Astrocyte (in vitro differentiated cells and primary cell): ENCODE data around the gene SLC35F4. TPM values are rescaled to one million over a fixed set of nuclear protein-coding genes. Genes with fewer than 3 reads are reported as not detected.
A peak's percentile ranks its signal among the peaks of the same experiment; 100 is the strongest.
"Not testable (repeated sequence)": the region's sequence is repeated elsewhere in the genome, so short reads cannot be mapped to it uniquely, and the experiment has no call there.

ENCODE experiments used
- DNase-seq: peaks from one replicate; pipeline ENCODE4 v3.0.0-alpha.2; 2010; ENCODE audit warnings: low read depth
- FAIRE-seq: peaks from 2 replicates; lab custom pipeline; 2011; peaks lifted over from hg19 to GRCh38; lab: Jason Lieb, UNC
- H2AFZ ChIP-seq: 2 replicates; pipeline ENCODE4 v1.6.0; 2012; ENCODE audit warnings: low read depth, low read length, inconsistent platforms
- H3K27ac ChIP-seq: 2 replicates; pipeline ENCODE4 v1.5.1; 2011; ENCODE audit warnings: low read depth, low read length, inconsistent platforms
- H3K27me3 ChIP-seq: 2 replicates; pipeline ENCODE4 v1.6.0; 2011; ENCODE audit warnings: low read length, inconsistent platforms; ENCODE audit not compliant: insufficient read depth
- H3K36me3 ChIP-seq: 2 replicates; pipeline ENCODE4 v1.5.1; 2011; ENCODE audit warnings: low read length, inconsistent platforms; ENCODE audit not compliant: insufficient read depth
- H3K4me1 ChIP-seq: 2 replicates; pipeline ENCODE4 v1.5.1; 2011; ENCODE audit warnings: low read length, inconsistent platforms; ENCODE audit not compliant: insufficient read depth
- H3K4me2 ChIP-seq: 2 replicates; pipeline ENCODE4 v1.6.0; 2012; ENCODE audit warnings: low read length, inconsistent platforms
- H3K4me3 ChIP-seq: 2 replicates; pipeline ENCODE4 v1.5.1; 2011; ENCODE audit warnings: low read depth, mild to moderate bottlenecking, low read length, inconsistent platforms; ENCODE audit not compliant: insufficient read depth
- H3K79me2 ChIP-seq: 2 replicates; pipeline ENCODE4 v1.6.0; 2012; ENCODE audit warnings: mild to moderate bottlenecking, low read length, inconsistent platforms; ENCODE audit not compliant: insufficient read depth
- H3K9ac ChIP-seq: 2 replicates; pipeline ENCODE4 v1.6.0; 2012; ENCODE audit warnings: mild to moderate bottlenecking, low read length, inconsistent platforms
- H3K9me3 ChIP-seq: 2 replicates; pipeline ENCODE4 v1.5.1; 2012; ENCODE audit warnings: low read depth, mild to moderate bottlenecking, low read length, inconsistent platforms; ENCODE audit not compliant: insufficient read depth
- H4K20me1 ChIP-seq: 2 replicates; pipeline ENCODE4 v1.6.0; 2012; ENCODE audit warnings: low read length, inconsistent platforms; ENCODE audit not compliant: insufficient read depth
- H3K27ac Mint-ChIP-seq: one replicate; pipeline ENCODE4 v1.8.0; 2021; ENCODE audit warnings: mild to moderate bottlenecking, mixed read lengths; ENCODE audit not compliant: unreplicated experiment
- H3K27me3 Mint-ChIP-seq: one replicate; pipeline ENCODE4 v1.8.0; 2021; ENCODE audit warnings: low read depth, mixed read lengths; ENCODE audit not compliant: unreplicated experiment
- H3K36me3 Mint-ChIP-seq: one replicate; pipeline ENCODE4 v1.8.0; 2021; ENCODE audit warnings: low read depth, mixed read lengths; ENCODE audit not compliant: unreplicated experiment
- H3K4me1 Mint-ChIP-seq: one replicate; pipeline ENCODE4 v1.8.0; 2021; ENCODE audit warnings: low read depth, mixed read lengths; ENCODE audit not compliant: unreplicated experiment
- H3K4me3 Mint-ChIP-seq: one replicate; pipeline ENCODE4 v1.8.0; 2021; ENCODE audit warnings: mild to moderate bottlenecking, moderate library complexity, mixed read lengths; ENCODE audit not compliant: unreplicated experiment
- H3K9me3 Mint-ChIP-seq: one replicate; pipeline ENCODE4 v1.8.0; 2021; ENCODE audit warnings: mild to moderate bottlenecking, mixed read lengths; ENCODE audit not compliant: unreplicated experiment
- EZH2 ChIP-seq: IDR thresholded peaks from 2 replicates; pipeline ENCODE4 v1.6.1; 2012; ENCODE audit warnings: mild to moderate bottlenecking, low read length, inconsistent platforms; ENCODE audit not compliant: insufficient read depth
- total RNA-seq: library from RNA; stranded (reverse); gene quantifications from 2 replicates; pipeline ENCODE4 v1.2.1, GENCODE V29; 2021
- TF ChIP-seq, protein P1 (sequence below): IDR thresholded peaks from 2 replicates; pipeline ENCODE4 v1.5.1; 2011; ENCODE audit warnings: low read depth, mild to moderate bottlenecking, inconsistent platforms, low read length, moderate library complexity; ENCODE audit not compliant: insufficient read depth

Gene SLC35F4
- total RNA-seq, 1 donor from 2014 or later = not detected

DNA sequence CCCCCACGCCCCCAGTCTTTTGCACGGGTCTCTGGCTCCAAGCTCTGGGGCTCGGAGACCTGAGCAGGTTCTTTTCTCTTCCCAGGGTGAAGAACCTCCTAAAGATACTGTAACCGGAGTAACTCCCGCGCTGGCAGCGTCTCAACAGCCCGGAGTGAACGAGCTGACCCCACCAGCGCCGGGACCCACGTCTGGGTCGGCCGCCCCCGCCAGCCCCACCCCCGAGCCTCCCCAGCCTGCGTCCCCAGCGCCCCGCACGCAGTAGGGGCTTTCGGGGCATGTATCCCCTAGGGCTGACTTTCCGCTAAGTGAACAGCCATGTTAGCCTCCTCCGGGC is 858 bp downstream of the SLC35F4 start:
- Histone ChIP-seq H3K79me2 (no peaks in the 10 kb centered on the region), H2AFZ (no peak overlapping the region), H3K9me3 (no peaks in the 10 kb centered on the region), H3K4me1 (no peaks in the 10 kb centered on the region), H3K27ac (no peak overlapping the region), H3K4me2 (peak overlapping the region; percentile 82), H4K20me1 (no peaks in the 10 kb centered on the region), H3K36me3 (no peaks in the 10 kb centered on the region), H3K27me3 (peaks cover 36% of the 10 kb centered on the region), H3K9ac (no peak overlapping the region), H3K4me3 (peak overlapping the region; percentile 28)
- FAIRE-seq = no peak
- Mint-ChIP-seq H3K36me3 (no peaks in the 10 kb centered on the region), H3K27ac (no peak overlapping the region), H3K4me3 (no peak overlapping the region), H3K9me3 (no peaks in the 10 kb centered on the region), H3K4me1 (no peaks in the 10 kb centered on the region), H3K27me3 (peaks cover 30% of the 10 kb centered on the region)
- TF ChIP-seq, protein P1, sequence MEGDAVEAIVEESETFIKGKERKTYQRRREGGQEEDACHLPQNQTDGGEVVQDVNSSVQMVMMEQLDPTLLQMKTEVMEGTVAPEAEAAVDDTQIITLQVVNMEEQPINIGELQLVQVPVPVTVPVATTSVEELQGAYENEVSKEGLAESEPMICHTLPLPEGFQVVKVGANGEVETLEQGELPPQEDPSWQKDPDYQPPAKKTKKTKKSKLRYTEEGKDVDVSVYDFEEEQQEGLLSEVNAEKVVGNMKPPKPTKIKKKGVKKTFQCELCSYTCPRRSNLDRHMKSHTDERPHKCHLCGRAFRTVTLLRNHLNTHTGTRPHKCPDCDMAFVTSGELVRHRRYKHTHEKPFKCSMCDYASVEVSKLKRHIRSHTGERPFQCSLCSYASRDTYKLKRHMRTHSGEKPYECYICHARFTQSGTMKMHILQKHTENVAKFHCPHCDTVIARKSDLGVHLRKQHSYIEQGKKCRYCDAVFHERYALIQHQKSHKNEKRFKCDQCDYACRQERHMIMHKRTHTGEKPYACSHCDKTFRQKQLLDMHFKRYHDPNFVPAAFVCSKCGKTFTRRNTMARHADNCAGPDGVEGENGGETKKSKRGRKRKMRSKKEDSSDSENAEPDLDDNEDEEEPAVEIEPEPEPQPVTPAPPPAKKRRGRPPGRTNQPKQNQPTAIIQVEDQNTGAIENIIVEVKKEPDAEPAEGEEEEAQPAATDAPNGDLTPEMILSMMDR = no peak
- TF ChIP-seq EZH2 = no peak
- no peak for DNase-seq

DNA sequence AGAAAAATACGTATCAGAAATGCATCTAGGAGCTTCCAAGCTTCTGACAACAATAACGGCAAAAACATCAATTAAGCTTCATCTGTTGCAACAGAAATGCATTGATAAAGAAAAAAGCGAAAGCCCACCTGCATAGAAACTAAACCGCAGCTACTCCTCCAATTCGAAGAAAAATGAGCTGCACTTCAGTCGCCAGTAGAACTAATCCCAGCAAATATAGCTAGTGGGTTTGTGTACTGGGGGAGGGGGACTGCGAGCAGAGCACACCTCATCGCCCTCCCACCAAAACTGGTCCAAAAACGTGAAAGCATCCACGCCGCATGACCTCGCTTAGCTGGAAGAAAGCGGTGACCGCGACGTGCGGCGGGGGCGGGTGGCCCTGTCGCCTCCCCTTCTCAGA is 1.2 kb downstream of the SLC35F4 start:
- Histone ChIP-seq H3K9ac (no peak overlapping the region), H3K4me2 (no peak overlapping the region), H3K27ac (no peak overlapping the region), H3K36me3 (no peaks in the 10 kb centered on the region), H3K27me3 (peaks cover 39% of the 10 kb centered on the region), H3K4me3 (no peak overlapping the region), H3K79me2 (no peaks in the 10 kb centered on the region), H3K4me1 (no peaks in the 10 kb centered on the region), H2AFZ (no peak overlapping the region), H4K20me1 (no peaks in the 10 kb centered on the region), H3K9me3 (no peaks in the 10 kb centered on the region)
- Mint-ChIP-seq H3K36me3 (no peaks in the 10 kb centered on the region), H3K27ac (no peak overlapping the region), H3K9me3 (no peaks in the 10 kb centered on the region), H3K27me3 (peaks cover 30% of the 10 kb centered on the region), H3K4me3 (no peak overlapping the region), H3K4me1 (no peaks in the 10 kb centered on the region)
- FAIRE-seq (no peak), DNase-seq (no peak)
- TF ChIP-seq EZH2 = peak; percentile 23
- TF ChIP-seq, protein P1 = no peak

DNA sequence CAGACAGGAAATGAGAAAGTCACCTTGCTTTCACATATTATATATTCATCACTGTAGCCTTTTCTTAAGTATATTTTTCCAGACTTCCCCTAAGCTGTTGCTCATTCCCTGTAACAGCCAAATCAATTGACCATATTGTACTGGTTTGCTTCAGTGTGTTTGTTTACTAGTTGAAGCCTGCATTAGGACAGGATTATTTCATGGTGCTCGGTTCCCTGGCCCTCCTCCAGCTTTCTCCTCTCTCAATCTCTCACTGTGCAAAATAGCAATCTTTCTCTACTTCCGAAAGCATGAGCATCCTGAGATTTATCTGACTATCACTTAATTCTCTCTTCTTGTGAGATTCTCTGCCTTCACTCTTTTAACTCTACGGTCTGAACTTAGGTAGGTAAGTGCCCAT is 2.4 kb downstream of the SLC35F4 start:
- no peaks in the 10 kb centered on the region for H3K4me1 ChIP-seq
- H2AFZ ChIP-seq = no peak overlapping the region
- TF ChIP-seq, protein P1 = no peak
- no peak for TF ChIP-seq EZH2
- H3K27me3 Mint-ChIP-seq = peaks cover 26% of the 10 kb centered on the region
- DNase-seq (no peak), FAIRE-seq (no peak)
- no peak overlapping the region for H3K27ac Mint-ChIP-seq
- no peaks in the 10 kb centered on the region for H3K4me1 Mint-ChIP-seq
- no peaks in the 10 kb centered on the region for H3K9me3 ChIP-seq
- H3K9me3 Mint-ChIP-seq = no peaks in the 10 kb centered on the region
- H3K79me2 ChIP-seq = no peaks in the 10 kb centered on the region
- no peak overlapping the region for H3K4me2 ChIP-seq
- no peak overlapping the region for H3K9ac ChIP-seq
- H3K27me3 ChIP-seq = peaks cover 38% of the 10 kb centered on the region
- H3K4me3 ChIP-seq = no peak overlapping the region
- H3K36me3 Mint-ChIP-seq = no peaks in the 10 kb centered on the region
- no peak overlapping the region for H3K4me3 Mint-ChIP-seq
- H4K20me1 ChIP-seq = no peaks in the 10 kb centered on the region
- H3K36me3 ChIP-seq = no peaks in the 10 kb centered on the region
- H3K27ac ChIP-seq = no peak overlapping the region

DNA sequence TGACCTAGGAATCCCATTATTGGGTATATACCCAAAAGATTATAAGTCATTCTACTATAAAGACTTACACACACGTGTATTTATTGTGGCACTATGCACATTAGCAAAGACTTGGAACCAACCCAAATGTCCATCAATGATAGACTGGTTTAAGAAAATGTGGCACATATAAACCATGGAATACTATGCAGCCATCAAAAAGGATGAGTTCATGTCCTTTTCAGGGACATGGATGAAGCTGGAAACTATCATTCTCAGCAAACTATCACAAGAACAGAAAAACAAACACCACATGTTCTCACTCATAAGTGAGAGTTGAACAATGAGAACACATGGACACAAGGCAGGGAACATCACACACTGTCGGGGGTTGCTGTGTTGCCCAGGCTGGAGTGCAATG is 10.2 kb downstream of the SLC35F4 start:
- DNase-seq, H4K20me1 ChIP-seq, H3K27ac ChIP-seq, H3K4me1 ChIP-seq, H3K9ac ChIP-seq, H3K27ac Mint-ChIP-seq, H3K27me3 Mint-ChIP-seq, H3K79me2 ChIP-seq, H3K36me3 Mint-ChIP-seq, FAIRE-seq, H3K4me3 ChIP-seq, H3K36me3 ChIP-seq, H3K4me3 Mint-ChIP-seq, H3K4me1 Mint-ChIP-seq, H2AFZ ChIP-seq, H3K9me3 ChIP-seq, H3K9me3 Mint-ChIP-seq, H3K4me2 ChIP-seq: not testable (repeated sequence)
- H3K27me3 ChIP-seq = peaks cover 11% of the 10 kb centered on the region
